Endothelial cell of umbilical vein (primary cell): ENCODE data around the gene LGALSL. TPM values are rescaled to one million over a fixed set of nuclear protein-coding genes. Genes with fewer than 3 reads are reported as not detected.

Source experiments
- BruUV-seq: library from RNA; stranded (reverse); fragments of 400-500 nt; replicated peaks from 2 replicates; lab custom pipeline; 2021; lab: Mats Ljungman, UMichigan
- CTCF ChIA-PET: fragments of 300-600, 350-600 bp; sonication (Branson Sonifier 250); formaldehyde crosslinking; loops from one replicate; lab custom pipeline; 2021; ENCODE audit warnings: antibody characterized with exemption, inconsistent platforms; lab: Charles Lee
- POLR2A ChIA-PET: fragments of 300-600, 350-600 bp; sonication (Branson Sonifier 250); formaldehyde crosslinking; loops from one replicate; lab custom pipeline; 2021; ENCODE audit warnings: antibody characterized with exemption, inconsistent platforms; lab: Charles Lee
- DNase-seq: peaks from one replicate; pipeline ENCODE4 v3.0.0-alpha.2; 2011; ENCODE audit warnings: low read depth, low spot score
- FAIRE-seq: peaks from 2 replicates; lab custom pipeline; 2011; peaks lifted over from hg19 to GRCh38; lab: Jason Lieb, UNC
- H2AFZ ChIP-seq: 2 replicates; pipeline ENCODE4 v1.6.0; 2012; ENCODE audit warnings: low read depth, low read length, control low read depth, inconsistent platforms
- H3K27ac ChIP-seq: 2 replicates; pipeline ENCODE4 v1.5.1; 2011; ENCODE audit warnings: low read depth, mild to moderate bottlenecking, control low read depth, low read length, moderate library complexity; ENCODE audit not compliant: insufficient read depth
- H3K27me3 ChIP-seq, 2 experiments: 2 replicates each; pipeline versions ENCODE4 v1.6.0 to v1.6.1; 2011; ENCODE audit warnings: low read length in 2 of 2, mixed read lengths in 1 of 2; ENCODE audit not compliant: control insufficient read depth in 2 of 2, insufficient read depth in 2 of 2
- H3K36me3 ChIP-seq, 2 experiments: 2 replicates in 1 of 2; 3 replicates in 1 of 2; pipeline ENCODE4 v1.5.1; 2011; ENCODE audit warnings: low read length in 2 of 2, mild to moderate bottlenecking in 1 of 2, moderate library complexity in 1 of 2; ENCODE audit not compliant: control insufficient read depth in 2 of 2, insufficient read depth in 2 of 2; ENCODE audit errors: extremely low read depth in 1 of 2
- H3K4me1 ChIP-seq: 3 replicates; pipeline ENCODE4 v1.5.1; 2011; ENCODE audit warnings: mild to moderate bottlenecking, low read length; ENCODE audit not compliant: control insufficient read depth, insufficient read depth; ENCODE audit errors: extremely low read depth
- H3K4me2 ChIP-seq: 2 replicates; pipeline ENCODE4 v1.6.1; 2011; ENCODE audit warnings: low read length, control low read depth, mixed read lengths; ENCODE audit not compliant: insufficient read depth
- H3K4me3 ChIP-seq, 3 experiments: fragments of 200-600 bp in 1 of 3; sonication (generic), shearing (Covaris generic) in 1 of 3; replicated peaks in 1 of 3; 2 replicates each; pipeline ENCODE4 v1.5.1; 2011 to 2016; ENCODE audit warnings: control low read depth in 3 of 3, low read length in 3 of 3, mild to moderate bottlenecking in 2 of 3, inconsistent platforms in 1 of 3, low read depth in 1 of 3, moderate library complexity in 1 of 3; ENCODE audit not compliant: insufficient read depth in 1 of 3
- H3K79me2 ChIP-seq: 2 replicates; pipeline ENCODE4 v1.6.0; 2012; ENCODE audit warnings: low read length, inconsistent platforms; ENCODE audit not compliant: control insufficient read depth, insufficient read depth
- H3K9ac ChIP-seq: replicated peaks from 2 replicates; pipeline ENCODE3; 2011; ENCODE audit warnings: low read length, control low read depth; ENCODE audit not compliant: insufficient read depth; ENCODE audit errors: extremely low read depth
- H3K9me1 ChIP-seq: replicated peaks from 3 replicates; pipeline ENCODE4 v1.6.0; 2011; ENCODE audit warnings: mild to moderate bottlenecking, low read length; ENCODE audit not compliant: control insufficient read depth, insufficient read depth; ENCODE audit errors: extremely low read depth
- H3K9me3 ChIP-seq: replicated peaks from 2 replicates; pipeline ENCODE4 v1.5.1; 2012; ENCODE audit warnings: low read length, inconsistent platforms; ENCODE audit not compliant: control insufficient read depth, insufficient read depth
- H4K20me1 ChIP-seq: replicated peaks from 2 replicates; pipeline ENCODE3; 2011; ENCODE audit warnings: mild to moderate bottlenecking, low read length; ENCODE audit not compliant: control insufficient read depth, insufficient read depth; ENCODE audit errors: extremely low read depth
- EZH2 ChIP-seq: IDR thresholded peaks from 2 replicates; pipeline ENCODE4 v1.6.1; 2012; ENCODE audit warnings: borderline replicate concordance, low read depth, mild to moderate bottlenecking, moderate library complexity, low read length, inconsistent platforms; ENCODE audit not compliant: severe bottlenecking
- FOS ChIP-seq: IDR thresholded peaks from 2 replicates; pipeline ENCODE4 v1.6.1; 2011; ENCODE audit warnings: mild to moderate bottlenecking, low read length, moderate library complexity, borderline replicate concordance; ENCODE audit not compliant: insufficient read depth
- GATA2 ChIP-seq: IDR thresholded peaks from 2 replicates; pipeline ENCODE4 v1.7.0; 2011; ENCODE audit warnings: low read depth, mild to moderate bottlenecking, moderate library complexity, mixed read lengths, low read length; ENCODE audit not compliant: insufficient read length, insufficient read depth
- JUN ChIP-seq: IDR thresholded peaks from 2 replicates; pipeline ENCODE4 v1.6.1; 2011; ENCODE audit warnings: borderline replicate concordance, low read depth; ENCODE audit not compliant: insufficient read length, insufficient read depth
- MYC ChIP-seq: IDR thresholded peaks from one replicate; pipeline ENCODE4 v1.6.1; 2011; ENCODE audit warnings: mild to moderate bottlenecking, low read depth, low read length
- POLR2A ChIP-seq: IDR thresholded peaks from 2 replicates; pipeline ENCODE4 v1.6.1; 2012; ENCODE audit warnings: low read depth, mild to moderate bottlenecking, control low read depth, low read length
- POLR2AphosphoS5 ChIP-seq: IDR thresholded peaks from 2 replicates; pipeline ENCODE4 v1.6.1; 2012; ENCODE audit warnings: low read depth, mild to moderate bottlenecking, control low read depth, low read length, moderate library complexity; ENCODE audit not compliant: insufficient read depth
- dilution Hi-C: fragments of 300-500 bp; cut with MboI; formaldehyde crosslinking; loops from one replicate; pipeline ENCODE4 v1.15.0; 2019; ENCODE audit warnings: low sequenced_read_pairs; ENCODE audit not compliant: extremely low pct_ligation_motif_present
- intact Hi-C: fragments of 100-400 bp; cut with micrococcal nuclease; formaldehyde crosslinking; loops from one replicate; pipeline ENCODE4 v1.10.0; 2022
- polyA plus RNA-seq, 4 experiments: library from polyadenylated mRNA; depleted of rRNA in 3 of 4; stranded (reverse) in 3 of 4; unstranded in 1 of 4; fragments of >200 nt; gene quantifications; 2 replicates each; pipeline versions ENCODE4 v1.2.1 to v1.2.3, GENCODE V29; 2011 to 2012; ENCODE audit warnings: missing spikeins in 1 of 4
- total RNA-seq: library from RNA; stranded (reverse); gene quantifications from 2 replicates; pipeline ENCODE4 v1.2.3, GENCODE V29; 2021
- TF ChIP-seq, protein P1 (sequence below), 2 donors: IDR thresholded peaks; 1 replicate in 1 of 2; 2 replicates in 1 of 2; pipeline ENCODE4 v1.5.1; 2011; ENCODE audit warnings: low read length in 2 of 2, mild to moderate bottlenecking in 2 of 2, moderate library complexity in 2 of 2, control low read depth in 1 of 2, inconsistent platforms in 1 of 2, low read depth in 1 of 2; ENCODE audit not compliant: insufficient read depth in 1 of 2; ENCODE audit errors: extremely low read depth in 1 of 2
- TF ChIP-seq, protein P2 (sequence below): IDR thresholded peaks from 2 replicates; pipeline ENCODE4 v1.6.1; 2011; ENCODE audit not compliant: insufficient read depth, insufficient read length

LGALSL gene
- total and polyA plus RNA-seq, 2 donors (not counting 3 experiments of a cell fraction or from before 2014, with no cell fraction given) = 2.3 to 2.6 TPM

DNA sequence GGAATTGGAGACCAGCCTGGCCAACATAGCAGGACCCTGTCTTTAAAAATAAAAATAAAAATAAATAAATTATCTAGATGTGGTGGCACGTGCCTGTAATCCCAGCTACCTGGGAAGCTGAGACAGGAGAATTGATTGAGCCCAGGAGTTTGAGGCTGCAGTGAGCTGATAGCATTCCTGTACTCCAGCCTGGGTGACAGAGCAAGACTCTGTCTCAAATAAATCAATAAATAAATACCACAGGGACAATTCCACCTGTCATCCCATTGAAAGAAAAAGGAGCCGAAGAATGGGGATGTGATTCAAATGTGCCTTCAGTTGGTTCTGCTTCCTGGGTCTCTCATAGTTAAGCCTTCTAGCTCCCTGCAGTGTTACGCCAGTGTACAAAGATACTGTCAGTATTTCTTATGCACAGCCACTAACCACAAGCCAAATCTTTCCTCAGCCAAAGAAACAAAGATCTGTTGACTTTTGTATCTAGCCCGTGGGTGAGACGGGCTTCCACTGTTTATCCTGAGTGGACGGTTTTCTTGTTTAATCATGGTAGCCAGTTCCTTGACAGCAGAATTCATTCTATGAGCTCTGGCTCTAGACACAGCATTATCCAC, 12.6 kb downstream of the LGALSL start:
- Histone ChIP-seq H3K4me2 (no peak overlapping the region), H3K27ac (no peak overlapping the region), H3K9ac (no peak overlapping the region), H3K36me3 (no peaks in the 10 kb centered on the region), H2AFZ (no peak overlapping the region), H3K9me1 (no peaks in the 10 kb centered on the region), H3K4me3 (no peak overlapping the region), H3K27me3 (peaks cover 0 to 8% of the 10 kb centered on the region in 2 experiments), H3K9me3 (no peaks in the 10 kb centered on the region), H4K20me1 (no peaks in the 10 kb centered on the region), H3K79me2 (no peaks in the 10 kb centered on the region), H3K4me1 (no peaks in the 10 kb centered on the region)
- FAIRE-seq = no peak
- DNase-seq = no peak
- TF ChIP-seq POLR2AphosphoS5 = no peak
- TF ChIP-seq EZH2 = no peak
- no peak for TF ChIP-seq GATA2
- no peak for TF ChIP-seq FOS
- TF ChIP-seq, protein P1, sequence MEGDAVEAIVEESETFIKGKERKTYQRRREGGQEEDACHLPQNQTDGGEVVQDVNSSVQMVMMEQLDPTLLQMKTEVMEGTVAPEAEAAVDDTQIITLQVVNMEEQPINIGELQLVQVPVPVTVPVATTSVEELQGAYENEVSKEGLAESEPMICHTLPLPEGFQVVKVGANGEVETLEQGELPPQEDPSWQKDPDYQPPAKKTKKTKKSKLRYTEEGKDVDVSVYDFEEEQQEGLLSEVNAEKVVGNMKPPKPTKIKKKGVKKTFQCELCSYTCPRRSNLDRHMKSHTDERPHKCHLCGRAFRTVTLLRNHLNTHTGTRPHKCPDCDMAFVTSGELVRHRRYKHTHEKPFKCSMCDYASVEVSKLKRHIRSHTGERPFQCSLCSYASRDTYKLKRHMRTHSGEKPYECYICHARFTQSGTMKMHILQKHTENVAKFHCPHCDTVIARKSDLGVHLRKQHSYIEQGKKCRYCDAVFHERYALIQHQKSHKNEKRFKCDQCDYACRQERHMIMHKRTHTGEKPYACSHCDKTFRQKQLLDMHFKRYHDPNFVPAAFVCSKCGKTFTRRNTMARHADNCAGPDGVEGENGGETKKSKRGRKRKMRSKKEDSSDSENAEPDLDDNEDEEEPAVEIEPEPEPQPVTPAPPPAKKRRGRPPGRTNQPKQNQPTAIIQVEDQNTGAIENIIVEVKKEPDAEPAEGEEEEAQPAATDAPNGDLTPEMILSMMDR (IDR thresholded peaks at IDR 0.05; ENCODE audit: extremely low read depth in 1 of 2, insufficient read depth in 1 of 2, low read depth in 1 of 2, low read length in 2 of 2) = no peak
- TF ChIP-seq, protein P2, sequence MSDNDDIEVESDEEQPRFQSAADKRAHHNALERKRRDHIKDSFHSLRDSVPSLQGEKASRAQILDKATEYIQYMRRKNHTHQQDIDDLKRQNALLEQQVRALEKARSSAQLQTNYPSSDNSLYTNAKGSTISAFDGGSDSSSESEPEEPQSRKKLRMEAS = no peak
- TF ChIP-seq MYC = no peak
- no peak for TF ChIP-seq POLR2A
- TF ChIP-seq JUN = no peak
- no TSS peak for BruUV-seq
- dilution Hi-C loops (no loop called here), intact Hi-C loops (no loop called here)
- ChIA-PET POLR2A (no interaction called here), CTCF (interaction anchor here (0.9 to 7.3 kb wide), 3 partner anchors 10 to 21 kb away, joined by 3 to 34 read pairs (median 3); no protein-coding TSS in a partner anchor)
